HG02763 (cell line): Measurements from ENCODE around the gene FTSJ1.

Experiments
- ATAC-seq: cut with Tn5 transposase; IDR thresholded peaks from one replicate; pipeline ENCODE4 v1.9.1; 2021; ENCODE audit warnings: mild to moderate bottlenecking, moderate library complexity; ENCODE audit not compliant: unreplicated experiment

Gene FTSJ1

DNA sequence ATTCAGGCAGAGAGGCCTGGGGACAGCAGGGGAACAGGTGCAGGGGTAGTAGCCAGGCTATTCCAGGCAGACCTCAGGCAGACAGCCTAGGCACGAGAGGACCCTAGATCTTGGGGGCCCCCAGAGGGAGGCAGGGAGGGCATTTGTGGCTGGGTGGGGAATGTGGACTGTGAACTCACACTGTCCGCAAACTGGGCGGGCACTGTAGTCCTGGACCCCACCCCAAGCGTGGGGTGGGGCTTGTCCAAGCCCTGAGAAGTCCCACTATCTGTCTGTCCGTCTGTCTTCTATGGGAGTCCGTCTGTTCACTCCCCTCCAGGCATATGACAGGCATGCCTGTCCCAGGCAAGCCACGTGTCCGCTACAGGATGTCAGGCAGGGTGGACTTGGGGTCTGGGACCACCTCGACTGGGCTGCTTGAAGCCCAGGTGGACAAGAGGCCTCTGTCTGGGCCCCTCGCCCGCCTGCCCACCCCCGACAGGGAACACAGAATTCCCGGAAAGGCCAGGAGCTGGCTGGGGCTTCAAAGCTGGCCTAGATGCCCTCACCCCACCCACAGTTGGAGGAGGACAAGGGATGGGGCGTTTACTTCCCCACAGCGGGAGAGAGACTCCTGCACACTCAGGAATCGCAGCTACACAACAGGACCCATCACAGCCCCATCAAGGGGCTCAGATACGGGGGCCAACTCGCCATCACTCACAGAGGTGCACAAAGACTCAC, 5.7 kb upstream of the FTSJ1 start, which contains the start of gene SLC38A5:
Gene SLC38A5, minus strand, starts transcription at position 151 of the 723 bp plus-strand sequence. CDS start 2,336 bp downstream, outside the sequence.
- ATAC-seq = no peak

DNA sequence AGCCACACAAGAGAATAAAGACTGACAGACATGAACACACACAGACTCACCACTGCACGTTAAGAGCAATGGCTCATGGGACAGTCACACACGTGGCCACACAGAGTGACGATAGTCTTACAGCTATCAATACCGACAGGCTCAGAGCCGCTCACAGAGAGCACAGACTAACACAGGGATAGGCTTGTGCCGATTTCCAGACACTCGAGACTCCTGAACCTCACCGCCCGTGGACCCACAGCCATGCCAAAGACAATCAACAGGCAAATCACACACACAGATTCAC, 5.2 kb upstream of the FTSJ1 start:
- ATAC-seq = no peak

DNA sequence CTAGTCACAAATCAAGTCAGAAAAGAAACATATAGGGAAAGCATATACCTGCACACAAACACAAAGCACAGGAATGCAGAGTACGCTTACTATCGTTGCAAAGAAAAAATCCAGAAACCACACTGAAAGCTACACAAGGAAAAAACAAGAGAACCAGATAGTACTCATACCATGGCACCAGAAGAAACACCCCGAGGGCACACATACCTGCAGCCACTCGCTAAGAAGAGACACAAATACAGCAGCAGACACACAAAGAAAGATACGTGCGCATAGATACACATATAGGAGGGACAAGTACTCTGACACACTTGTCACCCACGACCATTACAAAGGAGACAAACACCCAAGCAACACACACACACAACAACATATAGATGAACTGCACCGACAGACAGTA, 4.5 kb upstream of the FTSJ1 start:
- ATAC-seq = no peak

DNA sequence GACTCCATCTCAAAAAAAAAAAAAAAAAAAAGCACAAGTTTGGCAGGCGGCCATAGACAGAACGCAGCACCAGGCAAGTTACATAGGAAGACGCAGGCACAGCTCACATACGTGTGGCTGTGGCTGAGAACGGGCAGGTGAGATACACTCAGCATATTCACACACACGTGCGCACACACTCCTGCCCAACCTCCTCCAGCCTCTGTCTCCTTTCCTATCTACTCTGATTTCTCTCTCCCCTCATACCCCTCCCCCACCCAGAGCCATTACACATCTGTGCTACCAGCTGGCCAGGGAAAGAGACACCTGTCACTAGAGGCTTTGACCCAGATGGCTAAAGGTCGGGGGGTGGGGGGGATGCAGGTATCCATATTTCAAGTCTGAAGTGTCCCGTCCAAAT, 3.8 kb upstream of the FTSJ1 start:
- no peak for ATAC-seq

DNA sequence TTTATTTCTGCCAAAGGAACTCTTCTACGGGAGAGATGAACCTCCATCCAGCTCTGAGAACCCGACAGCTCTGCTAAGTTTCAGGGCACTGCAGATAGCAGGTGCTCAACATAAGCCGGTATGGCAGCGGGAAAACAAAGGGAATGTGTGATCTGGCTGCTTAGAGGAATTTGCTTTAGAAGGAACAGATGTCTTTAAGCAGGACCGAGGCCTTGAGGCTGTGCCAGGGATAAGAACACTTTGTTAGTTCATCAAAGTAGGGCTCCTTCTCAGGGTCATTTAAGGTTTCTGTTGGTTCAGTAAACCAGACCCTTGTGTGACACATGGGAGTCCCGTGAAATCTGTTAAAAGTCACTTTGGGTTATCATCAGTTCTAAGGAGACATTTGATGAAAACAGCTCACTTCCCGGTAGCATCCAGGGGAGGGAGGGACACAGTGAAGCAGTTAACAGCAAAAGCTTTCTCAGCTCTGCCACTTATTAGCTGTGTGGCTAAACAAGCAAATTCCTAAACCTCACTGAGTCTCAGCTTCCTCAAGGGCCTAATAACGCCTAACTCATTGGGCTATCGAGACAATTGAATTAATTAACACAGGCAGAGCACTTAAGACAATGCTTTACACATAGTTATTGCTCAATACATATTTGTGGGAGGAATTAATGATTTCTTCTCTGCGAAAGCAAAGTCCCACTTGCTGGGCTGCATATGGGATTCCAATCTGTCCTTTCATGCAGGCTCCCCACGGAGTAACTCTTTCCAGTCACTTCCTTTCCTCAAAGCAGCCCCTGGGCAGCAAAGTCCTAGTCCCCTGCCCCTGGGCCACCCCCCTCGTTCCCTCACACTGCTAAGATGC, 2.9 kb upstream of the FTSJ1 start:
- ATAC-seq = no peak

DNA sequence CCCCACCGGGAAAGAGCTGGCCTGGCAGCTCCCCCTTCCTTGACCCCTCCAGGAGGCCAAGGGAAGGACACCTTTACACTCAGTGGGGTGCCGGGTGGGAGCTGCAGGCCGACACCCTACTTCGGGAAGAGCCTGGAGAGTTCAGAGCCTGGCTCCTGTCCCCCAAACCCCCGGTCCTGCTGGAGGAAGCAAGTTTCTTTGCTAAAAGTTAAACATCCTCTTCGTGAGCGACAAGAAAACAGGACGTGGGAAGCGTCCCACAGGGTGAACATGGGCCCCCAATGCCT, 2.4 kb upstream of the FTSJ1 start:
- ATAC-seq = no peak

DNA sequence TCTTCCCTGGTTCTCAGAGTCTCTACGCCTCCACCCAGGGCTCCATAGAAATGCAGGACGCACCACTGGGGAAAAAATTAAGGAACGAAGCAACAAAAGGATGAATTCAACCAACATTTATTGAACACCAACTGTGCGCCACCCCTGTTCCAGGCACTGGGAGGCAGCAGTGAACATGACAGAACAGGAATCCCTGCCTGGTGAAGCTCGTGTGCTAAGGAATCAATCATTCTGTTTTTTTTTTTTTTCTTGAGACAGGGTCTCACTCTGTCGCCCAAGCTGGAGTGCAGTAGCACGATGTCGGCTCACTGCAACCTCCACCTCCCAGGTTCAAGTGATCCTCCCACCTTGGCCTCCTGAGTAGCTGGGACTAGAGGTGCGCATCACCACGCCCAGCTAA, 1.9 kb upstream of the FTSJ1 start:
- no peak for ATAC-seq

DNA sequence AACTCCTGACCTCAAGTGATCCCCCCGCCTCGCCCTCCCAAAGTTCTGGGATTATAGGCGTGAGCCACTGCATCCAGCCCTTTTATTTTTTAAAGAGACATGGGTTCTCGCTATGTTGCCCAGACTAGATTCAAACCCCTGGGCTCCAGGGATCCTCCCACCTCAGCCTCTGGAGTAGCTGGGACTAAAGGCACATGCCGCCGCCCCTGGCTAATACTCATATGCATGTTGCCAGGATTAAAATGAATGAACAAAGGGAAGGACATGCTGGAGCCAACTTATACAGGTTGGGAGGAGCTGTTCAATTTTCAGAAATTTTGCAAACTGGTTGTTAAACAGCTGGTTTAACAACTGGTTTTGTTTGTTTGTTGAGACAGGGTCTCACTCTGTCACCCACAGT, 1.4 kb upstream of the FTSJ1 start:
- no peak for ATAC-seq

DNA sequence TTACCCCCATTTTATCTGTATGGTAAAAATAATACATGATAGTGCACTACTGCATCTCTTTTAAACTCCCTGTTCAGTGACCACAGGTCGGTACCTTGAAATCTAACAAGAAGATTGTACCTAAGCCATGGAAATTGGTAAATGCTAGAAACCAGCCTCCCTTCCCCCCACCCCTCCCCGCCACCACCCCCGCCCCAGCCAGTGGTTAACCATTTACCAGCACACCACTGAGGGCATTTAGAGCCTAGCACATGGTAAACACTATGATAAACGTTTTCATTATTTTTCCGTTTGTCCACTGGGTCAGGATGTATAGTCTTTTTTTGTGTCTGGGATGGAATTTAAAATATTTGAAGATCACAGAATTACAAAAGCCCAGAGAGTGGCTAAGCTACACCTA, 703 bp upstream of the FTSJ1 start:
- ATAC-seq = no peak

DNA sequence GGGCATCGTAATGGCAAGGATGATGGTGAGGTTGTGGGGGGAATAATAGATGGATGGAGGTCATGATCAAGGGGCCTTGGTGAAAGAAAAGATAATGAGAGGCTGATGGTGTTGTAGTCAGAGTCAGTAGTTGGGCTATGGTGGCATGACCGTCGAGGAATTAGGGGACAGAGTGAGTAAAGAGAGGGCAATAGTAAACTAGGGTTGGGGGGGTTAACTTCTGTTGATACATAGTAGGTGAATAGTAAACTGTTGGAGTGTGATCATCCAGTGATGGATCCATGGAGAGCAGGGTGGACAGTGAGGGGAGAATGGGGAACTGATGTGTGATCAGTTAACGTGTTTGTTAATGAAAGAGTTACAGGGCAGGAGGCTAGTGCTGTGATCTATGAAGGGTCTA, 920 bp downstream of the FTSJ1 start:
- ATAC-seq = no peak

DNA sequence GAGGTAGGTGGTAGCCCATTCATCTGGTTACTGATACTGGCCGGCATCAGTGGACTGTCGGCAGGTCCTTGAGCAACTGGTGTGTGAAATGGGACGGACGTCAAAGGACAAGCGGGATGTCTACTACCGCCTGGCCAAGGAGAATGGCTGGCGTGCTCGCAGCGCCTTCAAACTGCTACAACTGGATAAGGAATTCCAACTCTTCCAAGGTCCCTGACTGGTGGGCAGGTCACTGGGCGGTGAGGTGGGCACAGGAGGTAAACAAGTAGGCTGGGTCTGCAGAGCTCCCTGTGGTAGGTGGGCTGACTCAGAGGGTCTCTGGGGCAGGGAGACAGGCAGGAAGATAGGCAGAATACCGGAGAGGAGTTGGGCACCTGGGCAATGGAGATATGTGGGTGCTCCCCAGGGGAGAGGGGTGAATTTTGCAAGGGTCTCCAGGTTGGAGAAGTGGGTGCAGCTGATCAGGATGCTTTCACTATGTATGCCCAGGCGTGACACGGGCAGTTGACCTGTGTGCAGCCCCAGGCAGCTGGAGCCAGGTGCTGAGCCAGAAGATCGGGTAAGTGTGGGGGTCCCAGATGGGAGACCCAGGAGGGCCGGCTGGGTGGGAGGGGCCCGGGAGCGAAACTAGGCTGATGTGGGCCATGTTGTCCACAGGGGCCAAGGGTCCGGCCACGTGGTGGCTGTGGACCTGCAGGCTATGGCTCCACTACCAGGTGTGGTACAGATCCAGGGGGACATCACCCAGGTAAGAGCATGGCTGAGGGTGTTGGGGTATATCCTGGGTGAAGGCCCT, 2.2 kb downstream of the FTSJ1 start:
- no peak for ATAC-seq

DNA sequence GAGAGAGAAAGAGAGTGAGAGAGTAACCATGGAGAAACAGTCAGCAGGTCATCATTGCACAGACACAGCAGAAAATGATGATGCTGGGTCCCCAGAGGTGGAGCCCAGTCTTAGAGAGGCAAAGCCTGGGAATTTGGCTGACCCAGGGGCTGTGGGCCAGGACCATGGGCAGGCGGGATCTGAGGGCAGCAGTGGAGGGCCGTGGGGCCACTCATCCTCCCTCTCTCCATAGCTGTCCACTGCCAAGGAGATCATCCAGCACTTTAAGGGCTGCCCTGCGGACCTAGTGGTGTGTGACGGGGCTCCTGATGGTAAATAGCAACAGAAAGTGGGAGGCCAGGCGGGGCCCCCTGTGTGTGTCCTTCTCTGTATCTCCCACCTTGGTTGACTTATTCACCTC, 2.8 kb downstream of the FTSJ1 start:
- no peak for ATAC-seq

DNA sequence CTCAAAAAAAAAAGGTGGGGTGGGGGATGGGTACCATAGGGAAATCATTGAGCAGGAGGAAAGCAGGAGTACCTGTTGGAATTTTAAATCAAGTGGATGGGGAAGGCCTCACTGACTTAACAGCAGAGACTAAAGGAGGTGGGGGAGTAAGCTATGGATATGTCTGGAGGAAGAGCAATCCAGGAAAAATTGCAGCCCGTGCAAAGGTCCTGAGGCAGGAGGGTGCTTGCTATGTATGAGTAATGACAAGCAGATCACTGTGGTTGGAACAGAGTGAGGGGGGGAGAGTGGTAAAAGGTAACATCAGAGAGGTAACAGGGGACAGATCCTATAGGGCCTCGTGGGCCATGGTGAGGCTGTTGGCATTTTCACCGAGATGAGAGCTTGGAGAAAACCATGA, 4.1 kb downstream of the FTSJ1 start:
- no peak for ATAC-seq

DNA sequence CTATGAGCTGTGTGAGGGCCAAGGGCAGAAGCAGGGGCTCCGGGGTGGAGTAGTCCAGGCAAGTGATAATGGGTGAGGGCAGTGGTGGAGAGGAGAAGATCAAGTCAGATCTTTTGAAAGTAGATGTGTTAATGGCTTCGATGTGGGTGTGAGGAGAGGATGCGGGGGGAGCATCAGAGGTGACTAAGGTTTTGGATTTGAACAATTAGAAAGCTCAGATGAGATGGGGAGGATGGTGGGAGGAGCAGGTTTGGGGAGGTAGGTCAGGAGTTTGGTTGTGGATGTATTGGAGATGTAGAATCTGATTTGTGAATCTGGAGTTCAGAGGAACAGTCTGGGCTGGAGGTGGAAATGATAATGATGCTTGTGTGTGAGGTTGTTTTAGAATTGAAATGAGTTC, 4.6 kb downstream of the FTSJ1 start:
- no peak for ATAC-seq

DNA sequence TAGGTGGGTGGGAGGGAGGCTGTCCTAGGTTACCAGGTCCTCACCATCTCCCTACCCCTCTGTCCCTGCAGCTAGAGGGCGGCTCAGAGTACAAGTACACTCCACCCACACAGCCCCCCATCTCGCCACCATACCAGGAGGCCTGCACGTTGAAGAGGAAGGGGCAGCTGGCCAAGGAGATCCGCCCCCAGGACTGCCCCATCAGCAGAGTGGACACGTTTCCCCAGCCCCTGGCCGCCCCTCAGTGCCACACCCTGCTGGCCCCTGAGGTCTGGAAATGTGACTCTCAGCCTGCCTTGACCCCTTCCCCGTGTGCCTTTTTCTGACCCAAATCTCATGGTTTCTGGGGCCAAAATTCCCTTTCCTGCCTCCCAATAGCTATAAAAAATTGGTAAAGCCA, 6.5 kb downstream of the FTSJ1 start:
- no peak for ATAC-seq

DNA sequence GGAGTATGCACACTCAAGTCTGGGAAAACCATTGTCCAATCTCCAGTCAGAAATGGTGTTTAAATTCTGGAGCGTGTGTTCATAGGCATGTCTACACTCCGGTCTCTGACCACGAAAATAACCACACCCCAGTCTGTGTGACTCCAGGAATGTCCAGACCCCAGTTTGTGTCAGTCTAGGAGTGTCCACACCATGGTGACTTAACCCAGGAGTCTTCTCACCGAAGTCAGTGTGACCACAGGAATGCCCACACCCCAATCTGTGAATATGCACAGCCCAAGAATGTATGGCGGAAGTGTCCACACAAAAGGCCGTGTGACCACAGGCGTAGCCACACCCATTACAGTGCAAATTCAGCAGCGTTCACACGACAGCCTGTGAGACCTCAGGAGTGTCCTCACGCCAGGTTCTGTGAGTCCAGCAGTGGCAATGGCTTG, 11.4 kb downstream of the FTSJ1 start:
- ATAC-seq = no peak

DNA sequence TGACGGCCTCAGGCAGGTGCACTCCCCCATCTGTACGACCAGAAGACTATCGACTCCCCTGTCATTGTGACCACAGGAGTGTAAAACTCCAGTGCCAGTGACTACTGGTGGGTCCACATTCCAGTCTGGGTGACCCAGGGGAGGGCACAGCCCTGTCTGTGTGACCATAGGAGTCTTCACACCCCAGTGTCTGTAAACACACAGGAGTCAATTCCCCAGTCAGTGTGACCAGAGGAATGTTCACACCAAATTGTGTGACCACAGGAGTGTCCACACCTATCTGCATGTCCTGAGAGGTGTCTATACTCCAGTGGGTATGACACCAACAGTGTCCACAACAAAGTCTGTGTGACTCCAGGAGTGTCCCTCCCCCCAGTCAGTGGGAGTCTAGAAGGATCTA, 12.0 kb downstream of the FTSJ1 start:
- ATAC-seq = no peak

DNA sequence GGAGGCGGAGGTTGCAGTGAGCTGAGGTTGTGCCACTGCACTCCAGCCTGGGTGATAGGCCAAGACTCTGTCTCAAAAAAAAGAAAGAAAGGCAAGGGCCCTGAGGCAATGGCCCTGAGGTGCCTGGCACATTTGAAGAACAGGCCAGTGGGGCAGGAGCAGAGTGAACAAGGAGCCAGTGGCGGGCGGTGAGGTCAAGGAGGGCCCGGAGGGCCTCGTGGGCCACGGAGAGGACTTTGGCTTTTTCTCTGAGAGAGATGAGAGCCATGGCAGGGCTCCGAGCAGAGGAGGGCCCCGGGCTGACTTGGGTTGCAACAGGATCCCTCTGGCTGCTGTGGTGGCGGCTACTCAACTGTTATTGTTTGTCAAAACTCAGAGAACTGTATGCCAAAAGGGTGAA, 13.3 kb downstream of the FTSJ1 start:
- ATAC-seq = no peak

DNA sequence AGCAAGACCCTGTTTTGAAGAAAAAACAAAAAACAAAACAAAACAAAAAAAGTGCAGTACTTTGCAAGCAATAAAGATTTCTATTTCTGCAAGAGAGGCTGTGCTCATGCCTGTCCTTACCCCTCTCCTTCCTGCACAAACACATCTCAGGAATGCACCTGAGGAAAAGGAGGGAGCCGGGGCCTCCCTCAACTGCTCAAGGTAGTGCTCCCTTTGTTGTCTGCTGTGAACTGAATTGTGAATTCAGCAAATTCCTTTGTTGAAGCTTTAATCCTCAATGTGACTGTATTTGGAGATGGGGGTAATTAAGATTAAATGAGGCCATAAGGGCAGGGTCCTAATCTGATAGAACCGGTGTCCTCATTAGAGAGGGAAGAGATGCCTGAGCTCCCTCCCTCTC, 13.9 kb downstream of the FTSJ1 start:
- ATAC-seq = no peak

DNA sequence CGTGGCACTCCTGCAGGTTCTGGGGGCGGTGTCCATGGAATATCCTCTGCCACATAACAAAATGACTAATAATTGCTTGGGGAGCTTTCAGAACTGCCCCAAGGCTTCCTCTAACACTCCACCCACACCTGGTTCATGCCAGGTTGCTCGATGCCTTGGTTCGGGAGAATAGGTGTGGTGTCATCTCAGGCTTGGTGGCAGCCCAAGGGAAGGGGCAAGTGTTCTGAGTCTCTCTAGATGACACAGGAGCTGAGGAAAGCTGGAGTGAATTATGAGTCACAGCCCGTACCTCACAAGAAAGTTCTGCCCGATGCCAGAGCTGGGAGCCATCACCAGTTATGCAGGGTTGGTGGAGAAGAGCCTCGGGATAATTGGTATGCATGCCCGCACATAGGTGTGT, 14.7 kb downstream of the FTSJ1 start:
- no peak for ATAC-seq

DNA sequence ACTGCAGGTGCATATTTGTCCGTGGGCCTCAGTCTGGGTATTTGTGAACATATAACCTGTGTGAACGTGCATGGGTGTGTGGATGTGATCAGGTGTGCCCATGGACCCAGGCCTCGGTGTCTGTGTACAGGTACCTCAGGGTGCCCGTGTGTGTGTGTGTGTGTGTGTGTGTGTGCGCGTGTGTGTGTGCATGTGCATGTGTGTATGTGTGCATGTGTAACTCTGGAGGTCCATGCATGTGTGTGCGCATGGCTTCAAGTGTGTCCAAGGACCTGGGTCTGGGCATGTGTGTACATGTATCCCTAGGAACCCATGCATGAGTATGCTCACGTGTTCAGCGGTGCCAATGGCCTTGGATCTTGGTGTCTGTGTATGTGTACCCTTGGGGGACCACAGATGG, 15.8 kb downstream of the FTSJ1 start:
- no peak for ATAC-seq

DNA sequence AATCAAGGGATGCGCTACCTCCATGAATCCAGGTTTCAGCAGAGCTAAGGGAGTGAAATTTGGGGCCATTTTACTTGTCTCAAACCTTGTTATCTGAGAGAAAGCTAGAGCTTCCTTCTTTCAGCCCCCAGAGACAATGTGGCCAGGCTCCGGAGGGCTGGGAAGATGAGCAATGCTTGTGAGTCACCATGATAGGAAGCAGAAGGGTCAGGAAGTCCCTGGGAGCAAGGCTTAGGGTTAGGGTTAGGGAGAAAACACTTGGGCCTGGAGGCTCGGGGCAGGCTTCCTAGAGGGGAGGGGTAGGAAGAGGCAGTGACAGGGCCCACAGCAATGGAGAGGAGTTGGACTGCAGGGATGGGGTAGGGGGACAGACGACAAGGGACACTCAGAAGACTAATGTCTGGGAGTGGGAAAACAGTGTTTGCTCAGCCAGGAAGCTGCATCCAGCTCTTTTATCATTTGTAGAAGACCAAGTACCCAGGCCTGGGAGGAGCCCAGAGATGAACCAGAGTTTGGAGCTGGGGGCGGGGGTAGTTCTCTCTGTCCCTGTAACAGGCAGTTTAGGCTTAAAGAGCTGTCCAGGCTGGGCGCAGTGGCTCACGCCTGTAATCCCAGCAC, 16.4 kb downstream of the FTSJ1 start:
- no peak for ATAC-seq
